GM18505 (cell line): ENCODE data around the gene TMEM101.
A peak's percentile ranks its signal among the peaks of the same experiment; 100 is the strongest.
"Not testable (repeated sequence)": the region's sequence is repeated elsewhere in the genome, so short reads cannot be mapped to it uniquely, and the experiment has no call there.

Experiments
- ATAC-seq: cut with Tn5 transposase; IDR thresholded peaks from one replicate; pipeline ENCODE4 v1.9.1; 2021; ENCODE audit not compliant: unreplicated experiment
- POLR2A ChIP-seq: IDR thresholded peaks from 4 replicates; pipeline ENCODE4 v1.6.1; 2011; ENCODE audit warnings: borderline replicate concordance; ENCODE audit not compliant: insufficient read depth, insufficient read length; ENCODE audit errors: extremely low read depth

The TMEM101 gene

GRCh38 chr17:44014437-44015172, at the start of gene TMEM101:
Gene TMEM101 (minus strand): TSS chr17:44014963. CDS start chr17:44014952, 11 bp downstream.
- TF ChIP-seq POLR2A: peak; percentile 83

DNA sequence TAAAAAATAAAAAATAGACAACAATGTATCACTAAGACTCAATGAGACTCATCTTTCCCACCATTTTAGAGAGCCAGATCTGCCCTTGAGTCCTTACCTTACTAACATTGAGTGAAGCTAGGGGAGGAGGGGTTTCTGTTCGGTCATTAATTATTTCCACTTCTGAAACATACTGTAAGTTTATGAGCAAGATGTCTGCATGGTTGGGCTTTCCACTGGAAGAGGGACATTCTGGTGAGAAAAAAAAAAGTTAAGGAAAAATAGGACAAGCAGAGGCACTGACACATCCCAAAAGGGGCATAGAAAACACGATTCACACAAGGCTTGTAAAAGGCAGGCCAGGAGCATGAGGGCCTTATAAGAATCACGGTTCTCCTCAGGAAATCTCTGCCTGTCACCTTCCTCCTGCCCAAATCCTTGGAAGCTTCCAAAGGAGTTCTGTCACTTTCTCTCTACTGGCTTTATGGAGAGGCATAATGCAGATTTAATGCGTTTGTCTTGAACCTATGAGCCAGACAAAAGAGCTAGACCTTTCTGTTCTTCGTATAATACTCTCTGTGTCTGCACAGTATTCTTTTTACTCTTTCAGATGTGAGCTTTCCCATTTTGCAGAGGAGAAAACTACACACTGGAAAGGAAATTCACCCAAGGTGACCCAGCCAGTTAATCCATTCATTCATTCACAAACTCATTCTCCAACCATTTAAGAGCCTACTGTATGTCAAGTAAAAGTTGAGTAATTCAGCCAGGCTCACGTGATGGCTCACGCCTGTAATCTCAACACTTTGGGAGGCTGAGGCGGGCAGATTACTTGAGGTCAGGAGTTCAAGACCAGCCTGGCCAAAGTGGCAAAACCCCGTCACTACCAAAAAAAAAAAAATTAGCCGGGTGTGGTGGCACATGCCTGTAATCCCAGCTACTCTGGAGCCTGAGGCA, 49.2 kb upstream of the TMEM101 start:
- ATAC-seq: no peak
- TF ChIP-seq POLR2A: no peak

More at GRCh38 chr17:44014437-44015172, at the start of gene TMEM101:
- peak; percentile 81 for ATAC-seq

GRCh38 chr17:44062871-44063270, 48.1 kb upstream of the TMEM101 start:
- no peak for TF ChIP-seq POLR2A
- ATAC-seq: no peak

GRCh38 chr17:44061446-44061845, 46.7 kb upstream of the TMEM101 start:
- TF ChIP-seq POLR2A: no peak

GRCh38 chr17:44059101-44059892, 44.5 kb upstream of the TMEM101 start:
- no peak for ATAC-seq
- TF ChIP-seq POLR2A: no peak

More at GRCh38 chr17:44061446-44061845, 46.7 kb upstream of the TMEM101 start:
- ATAC-seq: no peak

GRCh38 chr17:44053125-44053872, 38.5 kb upstream of the TMEM101 start:
- no peak for ATAC-seq
- no peak for TF ChIP-seq POLR2A

DNA sequence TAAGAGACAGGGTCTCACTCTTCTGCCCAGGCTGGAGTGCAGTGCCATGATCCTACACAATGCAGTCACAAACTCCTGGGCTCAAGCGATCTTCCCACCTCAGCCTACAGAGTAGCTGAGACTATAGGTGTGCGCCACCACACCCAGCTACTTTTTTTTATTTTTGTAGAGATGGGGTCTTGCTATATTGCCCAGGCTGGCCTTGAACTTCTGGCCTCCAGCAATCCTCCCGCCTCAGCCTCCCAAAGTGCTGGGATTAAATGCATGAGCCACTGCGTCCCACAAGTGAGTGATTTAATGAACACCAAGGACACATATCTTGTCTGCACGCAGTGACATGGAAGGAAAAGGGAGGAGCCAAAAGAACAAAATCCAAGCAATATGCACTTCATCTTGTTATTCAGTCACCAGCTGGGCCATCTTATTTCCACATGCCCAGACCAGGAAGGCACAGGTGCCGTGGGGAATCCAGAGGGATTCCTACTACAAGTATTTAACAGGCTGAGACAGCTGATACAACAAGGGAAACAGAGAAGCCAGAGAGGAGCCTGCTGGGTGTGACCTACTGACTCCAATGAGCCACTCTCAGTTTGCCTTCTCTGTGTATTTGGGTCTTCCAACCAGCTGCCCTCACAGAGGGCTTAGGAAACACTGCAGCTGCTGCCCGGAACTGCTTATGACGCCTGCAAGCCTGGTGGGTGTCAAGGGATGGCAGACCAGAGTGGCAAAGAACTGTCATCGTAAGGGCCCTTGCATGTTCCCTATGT, 34.7 kb upstream of the TMEM101 start:
- ATAC-seq: no peak

GRCh38 chr17:44046893-44047292, 32.1 kb upstream of the TMEM101 start:
- not testable (repeated sequence) for ATAC-seq

More for the DNA sequence above, 34.7 kb upstream of the TMEM101 start:
- no peak for TF ChIP-seq POLR2A

GRCh38 chr17:44045486-44045885, 30.7 kb upstream of the TMEM101 start:
- ATAC-seq: no peak
- no peak for TF ChIP-seq POLR2A

- no peak for TF ChIP-seq POLR2A
Observed at GRCh38 chr17:44044071-44044470, 29.3 kb upstream of the TMEM101 start.

GRCh38 chr17:44043272-44043696, 28.5 kb upstream of the TMEM101 start:
- TF ChIP-seq POLR2A: no peak
- ATAC-seq: no peak

More at GRCh38 chr17:44044071-44044470, 29.3 kb upstream of the TMEM101 start:
- ATAC-seq: no peak

DNA sequence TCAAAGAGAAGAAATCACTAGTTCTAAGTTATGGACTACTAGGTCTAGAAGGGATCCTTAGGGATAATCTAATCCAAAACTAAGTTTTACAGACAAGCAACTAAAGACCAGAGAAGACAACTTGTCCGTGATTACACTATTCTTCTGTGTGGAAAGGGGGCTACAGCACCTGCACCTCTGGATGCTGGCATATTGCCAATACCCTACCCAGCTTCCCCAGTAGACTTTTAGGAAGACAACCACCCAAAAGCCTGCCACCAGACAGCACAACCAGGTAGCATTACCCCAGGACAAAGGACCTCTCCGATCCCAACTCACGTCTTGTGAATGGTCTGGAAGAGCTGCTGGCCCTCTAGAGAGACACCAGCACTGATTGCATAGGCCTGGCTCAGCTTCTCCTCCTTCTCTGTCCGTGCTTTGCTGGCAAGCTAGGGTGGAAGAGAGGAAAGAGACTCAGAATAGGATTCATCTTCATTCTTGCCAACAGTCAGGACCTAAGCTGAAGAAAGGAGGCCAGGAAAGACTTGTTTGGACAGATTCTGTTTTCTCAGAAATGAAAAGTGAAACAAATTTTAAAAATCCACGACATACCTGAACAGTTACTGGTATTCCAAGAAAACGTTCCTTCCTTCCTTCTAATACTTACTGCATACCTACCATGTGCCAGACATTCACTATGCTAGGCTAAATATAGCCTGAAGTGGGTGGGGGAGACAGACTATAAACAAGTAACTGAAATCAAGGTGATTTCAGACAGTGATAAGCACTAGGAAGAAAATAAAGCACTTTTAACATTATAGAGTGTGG, 25.3 kb upstream of the TMEM101 start:
- no peak for ATAC-seq
- no peak for TF ChIP-seq POLR2A
